GM18907 (cell line): Measurements from ENCODE around the gene MECR.

Experiments
- ATAC-seq: cut with Tn5 transposase; IDR thresholded peaks from one replicate; pipeline ENCODE4 v1.9.1; 2021; ENCODE audit warnings: mild to moderate bottlenecking, moderate library complexity; ENCODE audit not compliant: unreplicated experiment

Gene MECR, protein sequence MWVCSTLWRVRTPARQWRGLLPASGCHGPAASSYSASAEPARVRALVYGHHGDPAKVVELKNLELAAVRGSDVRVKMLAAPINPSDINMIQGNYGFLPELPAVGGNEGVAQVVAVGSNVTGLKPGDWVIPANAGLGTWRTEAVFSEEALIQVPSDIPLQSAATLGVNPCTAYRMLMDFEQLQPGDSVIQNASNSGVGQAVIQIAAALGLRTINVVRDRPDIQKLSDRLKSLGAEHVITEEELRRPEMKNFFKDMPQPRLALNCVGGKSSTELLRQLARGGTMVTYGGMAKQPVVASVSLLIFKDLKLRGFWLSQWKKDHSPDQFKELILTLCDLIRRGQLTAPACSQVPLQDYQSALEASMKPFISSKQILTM

GRCh38 chr1:29230553-29231378 is at the start of gene MECR:
MECR (minus strand) TSS chr1:29230934; CDS start chr1:29230906, 28 bp downstream.
- peak; percentile 94 for ATAC-seq

DNA sequence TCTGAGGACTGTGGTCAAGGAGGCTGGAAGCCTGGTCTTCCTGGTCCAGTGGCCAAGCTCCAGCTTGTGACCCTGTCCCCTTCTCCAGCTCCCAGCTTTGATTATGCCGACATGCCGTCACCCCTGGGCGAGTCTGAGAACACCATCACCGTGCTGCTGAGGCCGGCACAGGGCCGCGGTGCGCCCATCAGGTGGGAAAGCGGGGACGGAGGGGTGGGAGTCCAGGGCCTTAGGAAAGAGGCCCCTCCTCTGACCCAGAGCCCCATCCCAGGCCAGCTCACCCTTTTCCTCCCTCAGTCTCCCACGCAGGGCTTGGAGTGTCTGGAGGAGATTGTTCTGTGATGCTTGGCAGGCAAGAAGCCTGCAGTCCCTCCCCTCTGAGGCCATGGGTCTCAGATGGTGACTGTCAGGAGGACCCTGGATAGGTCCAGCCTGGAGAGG is 49.2 kb upstream of the MECR start:
- ATAC-seq: no peak

- no peak for ATAC-seq
These were observed 48.7 kb upstream of the MECR start for GRCh38 chr1:29279406-29279805.

GRCh38 chr1:29278124-29278523 is 47.4 kb upstream of the MECR start:
- no peak for ATAC-seq

DNA sequence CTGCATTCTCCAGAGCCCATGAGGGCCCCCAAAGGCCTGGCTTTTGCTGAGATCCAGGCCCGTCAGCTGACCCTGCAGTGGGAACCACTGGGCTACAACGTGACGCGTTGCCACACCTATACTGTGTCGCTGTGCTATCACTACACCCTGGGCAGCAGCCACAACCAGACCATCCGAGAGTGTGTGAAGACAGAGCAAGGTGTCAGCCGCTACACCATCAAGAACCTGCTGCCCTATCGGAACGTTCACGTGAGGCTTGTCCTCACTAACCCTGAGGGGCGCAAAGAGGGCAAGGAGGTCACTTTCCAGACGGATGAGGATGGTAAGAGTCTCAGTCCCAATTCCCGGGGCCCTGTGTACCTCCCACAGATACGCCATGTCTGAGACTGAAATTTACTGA is 44.7 kb upstream of the MECR start:
- ATAC-seq: no peak

DNA sequence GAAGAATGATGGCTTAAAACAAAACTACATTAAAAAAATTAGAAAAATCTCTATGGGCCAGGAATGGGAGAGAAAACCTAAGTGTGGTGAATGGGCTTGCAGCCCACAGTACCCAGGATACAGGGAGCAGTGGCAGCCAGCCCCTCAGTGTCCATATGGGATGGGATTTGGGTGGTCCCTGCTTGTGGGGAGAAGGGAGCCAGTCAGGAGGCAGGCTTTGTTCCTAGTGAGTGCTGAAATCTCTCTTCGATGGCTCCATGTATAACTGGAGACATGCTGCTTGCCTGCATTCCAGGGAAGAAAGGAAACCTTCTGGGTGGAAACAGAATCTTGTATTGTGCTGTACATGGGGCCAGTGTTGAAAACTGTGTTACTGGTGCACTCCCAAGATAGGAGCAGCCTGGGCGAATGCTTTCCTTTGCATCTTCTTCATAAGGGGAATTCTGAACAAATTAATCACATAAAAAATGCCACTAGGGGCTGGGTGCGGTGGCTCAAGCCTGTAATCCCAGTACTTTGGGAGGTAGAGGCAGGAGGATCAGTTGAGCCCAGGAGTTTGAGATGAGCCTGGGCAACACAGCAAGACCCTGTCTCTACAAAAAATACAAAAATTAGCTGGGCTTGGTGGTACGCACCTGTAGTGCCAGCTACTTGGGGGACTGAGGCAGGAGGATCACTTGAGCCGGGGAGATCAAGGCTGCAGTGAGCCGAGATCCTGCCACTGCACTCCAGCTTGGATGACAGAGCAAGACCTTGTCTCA is 41.6 kb upstream of the MECR start:
- no peak for ATAC-seq

- no peak for ATAC-seq
These were observed 41.0 kb upstream of the MECR start for GRCh38 chr1:29271724-29272123.

GRCh38 chr1:29270929-29271521 is 40.3 kb upstream of the MECR start:
- ATAC-seq: no peak

DNA sequence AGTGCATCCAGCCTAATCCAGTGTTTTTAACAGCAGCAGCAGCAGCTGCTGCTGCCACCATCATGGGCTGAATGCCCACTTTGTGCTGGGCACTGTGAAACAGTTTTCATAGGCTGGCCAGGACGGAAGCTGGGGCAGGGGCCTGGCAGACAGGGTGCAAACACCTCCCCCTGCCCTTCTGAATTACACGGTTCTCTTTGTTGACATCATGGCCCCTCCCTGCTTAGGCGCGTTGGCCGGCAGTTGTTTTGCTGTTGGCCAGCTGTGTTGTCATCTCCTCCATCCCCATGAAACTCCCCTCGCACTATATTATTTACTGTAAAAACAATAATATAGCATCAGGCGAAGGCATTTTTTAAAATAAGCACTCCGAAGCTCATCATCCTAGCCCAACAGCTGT is 38.6 kb upstream of the MECR start:
- no peak for ATAC-seq

GRCh38 chr1:29267321-29268070 is 36.8 kb upstream of the MECR start:
- no peak for ATAC-seq

GRCh38 chr1:29266912-29267311 is 36.2 kb upstream of the MECR start:
- ATAC-seq: no peak

DNA sequence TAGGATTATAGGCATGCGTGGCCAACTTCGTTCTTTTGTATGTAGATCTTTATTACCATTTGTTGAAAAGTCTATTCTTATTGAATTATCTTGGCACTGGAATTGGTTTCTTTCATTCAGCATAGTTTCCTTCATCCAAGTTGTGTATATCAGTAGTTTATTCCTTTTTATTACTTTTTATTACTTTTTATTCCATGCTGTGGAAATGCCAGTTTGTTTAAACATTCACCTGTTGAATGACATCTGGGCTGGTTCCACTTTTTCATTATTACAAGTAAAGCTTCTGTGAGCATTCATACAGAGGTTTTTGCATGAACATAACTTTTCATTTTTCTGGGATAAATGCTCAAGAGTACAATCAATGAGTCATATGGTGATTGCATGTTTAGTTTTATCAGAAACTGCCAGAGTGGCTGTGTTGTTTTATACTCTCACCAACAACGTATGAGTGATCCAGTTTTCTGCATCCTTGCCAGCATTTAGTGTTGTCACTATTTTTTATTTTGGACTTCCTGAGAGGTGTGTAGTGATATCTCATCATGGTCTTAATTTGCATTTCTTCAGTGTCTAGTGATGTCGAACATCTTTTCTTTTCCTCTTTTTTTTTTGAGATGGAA is 34.1 kb upstream of the MECR start:
- no peak for ATAC-seq

GRCh38 chr1:29260531-29260930 is 29.8 kb upstream of the MECR start:
- no peak for ATAC-seq

DNA sequence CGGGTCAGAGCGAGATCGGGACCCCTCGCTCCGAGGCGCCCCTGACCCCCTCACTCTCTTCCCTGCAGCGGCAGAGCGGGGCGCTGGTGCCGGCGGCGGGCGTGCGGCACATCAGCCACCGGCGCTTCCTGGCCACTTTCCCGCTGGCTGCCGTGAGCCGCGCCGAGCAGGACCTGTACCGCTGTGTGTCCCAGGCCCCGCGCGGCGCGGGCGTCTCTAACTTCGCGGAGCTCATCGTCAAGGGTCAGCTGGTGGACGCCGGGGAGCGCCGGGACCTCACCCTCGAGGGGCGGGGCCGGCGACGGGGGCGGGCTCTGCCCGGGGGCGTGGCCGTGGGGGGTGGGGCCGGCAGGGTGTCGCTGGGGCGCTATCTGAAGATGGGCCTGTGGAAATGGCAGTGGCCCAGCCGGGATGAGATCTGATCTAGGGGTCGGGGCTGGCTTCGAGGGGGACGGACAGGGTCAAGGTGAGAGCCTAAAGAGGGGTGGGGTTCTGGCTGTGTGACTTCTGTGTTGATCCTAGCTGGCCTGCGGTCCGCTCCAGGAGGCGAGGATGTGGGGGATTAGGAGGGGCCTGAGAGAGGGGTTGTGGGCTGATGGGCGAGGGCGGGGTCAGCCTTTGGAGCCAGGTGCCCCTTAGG is 29.2 kb upstream of the MECR start:
- no peak for ATAC-seq

DNA sequence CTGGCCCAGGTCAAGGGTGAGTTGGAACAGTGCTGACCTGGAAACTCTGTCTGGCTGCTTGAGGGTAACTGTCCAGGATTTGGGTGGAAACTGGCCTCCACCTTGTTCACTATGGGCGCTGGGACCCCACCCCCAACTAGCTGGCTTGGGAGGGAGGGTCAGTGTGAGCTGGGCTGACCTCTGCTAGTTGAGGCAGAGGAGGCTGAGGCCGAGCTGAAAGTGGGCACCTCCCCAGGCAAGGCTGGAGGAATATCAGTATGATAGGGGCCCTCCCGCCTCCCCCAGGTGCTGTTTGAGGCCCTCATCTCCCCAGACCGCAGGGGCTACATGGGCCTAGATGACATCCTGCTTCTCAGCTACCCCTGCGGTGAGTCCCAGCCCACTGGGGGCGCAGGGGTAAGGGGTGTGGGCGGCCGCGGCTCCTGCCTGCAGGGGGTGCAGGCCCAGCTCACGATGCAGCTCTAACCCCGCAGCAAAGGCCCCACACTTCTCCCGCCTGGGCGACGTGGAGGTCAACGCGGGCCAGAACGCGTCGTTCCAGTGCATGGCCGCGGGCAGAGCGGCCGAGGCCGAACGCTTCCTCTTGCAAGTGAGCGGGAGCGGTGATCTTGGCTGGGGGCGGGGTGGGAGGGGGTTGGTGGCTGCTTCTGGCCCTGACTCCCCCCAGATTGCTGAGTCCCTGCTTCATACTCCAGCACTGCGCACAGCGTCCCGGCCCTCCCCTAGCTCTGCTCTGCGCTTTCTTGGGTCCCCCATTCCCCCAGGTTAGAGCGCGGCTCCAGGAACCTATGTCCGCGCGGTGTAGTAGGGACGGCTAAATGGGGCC is 28.5 kb upstream of the MECR start:
- ATAC-seq: no peak

GRCh38 chr1:29258189-29258975 is 27.6 kb upstream of the MECR start:
- ATAC-seq: no peak

GRCh38 chr1:29256979-29257804 is 26.5 kb upstream of the MECR start:
- ATAC-seq: no peak
